IMR-90 (cell line): Measurements from ENCODE around the gene DAGLA. TPM values are rescaled to one million over a fixed set of nuclear protein-coding genes. Genes with fewer than 3 reads are reported as not detected.
A peak's percentile ranks its signal among the peaks of the same experiment; 100 is the strongest.

Experiments used
- ATAC-seq: fragments of 200-7000 bp; cut with Tn5 transposase; 2 replicates; pipeline ENCODE4 v1.9.1; 2020; ENCODE audit warnings: low read depth, mild to moderate bottlenecking, moderate library complexity
- BruUV-seq: library from RNA; stranded (reverse); fragments of 400-500 nt; replicated peaks from 2 replicates; lab custom pipeline; 2021; lab: Mats Ljungman, UMichigan
- CTCF ChIA-PET: fragments of 300-600 bp; formaldehyde crosslinking; extraction: SDS; loops from one replicate; lab custom pipeline; 2021; ENCODE audit warnings: antibody characterized with exemption; lab: Yijun Ruan, JAX
- POLR2A ChIA-PET: fragments of 300-600 bp; sonication (Branson Sonifier 250); formaldehyde crosslinking; loops from one replicate; lab custom pipeline; 2022; ENCODE audit warnings: antibody characterized with exemption; ENCODE audit not compliant: unreplicated experiment; lab: Charles Lee
- DNase-seq: peaks from one replicate; pipeline ENCODE4 v3.0.0; 2013
- H2AFZ ChIP-seq: replicated peaks from 2 replicates; pipeline ENCODE3; 2013; ENCODE audit warnings: low read length, mild to moderate bottlenecking; ENCODE audit not compliant: poor library complexity
- H2AK5ac ChIP-seq: 2 replicates; pipeline ENCODE4 v1.6.1; 2013; ENCODE audit warnings: low read depth, low read length, inconsistent platforms
- H2AK9ac ChIP-seq: replicated peaks from 2 replicates; pipeline ENCODE3; 2013; ENCODE audit warnings: mild to moderate bottlenecking, low read depth, low read length, moderate library complexity; ENCODE audit not compliant: poor library complexity
- H2BK120ac ChIP-seq: 2 replicates; pipeline ENCODE4 v1.6.1; 2013; ENCODE audit warnings: low read depth, low read length, inconsistent platforms
- H2BK15ac ChIP-seq: 3 replicates; pipeline ENCODE4 v1.6.1; 2013; ENCODE audit warnings: low read depth, low read length, inconsistent platforms
- H2BK20ac ChIP-seq: 2 replicates; pipeline ENCODE4 v1.6.1; 2013; ENCODE audit warnings: low read depth, mild to moderate bottlenecking, inconsistent platforms, low read length, moderate library complexity
- H2BK5ac ChIP-seq: 2 replicates; pipeline ENCODE4 v1.6.1; 2013; ENCODE audit warnings: mild to moderate bottlenecking, low read depth, low read length, inconsistent platforms; ENCODE audit not compliant: poor library complexity, severe bottlenecking
- H3K14ac ChIP-seq: replicated peaks from 2 replicates; pipeline ENCODE4 v1.6.1; 2013; ENCODE audit warnings: low read depth, low read length, inconsistent platforms
- H3K18ac ChIP-seq: 2 replicates; pipeline ENCODE4 v1.6.1; 2013; ENCODE audit warnings: low read depth, low read length, control low read depth
- H3K23ac ChIP-seq: 2 replicates; pipeline ENCODE4 v1.6.1; 2013; ENCODE audit warnings: low read depth, low read length, inconsistent platforms
- H3K27ac ChIP-seq: 2 replicates; pipeline ENCODE4 v1.5.1; 2013; ENCODE audit warnings: mild to moderate bottlenecking, control low read depth, low read length; ENCODE audit not compliant: insufficient read depth
- H3K27me3 ChIP-seq: 2 replicates; pipeline ENCODE4 v1.6.1; 2013; ENCODE audit warnings: low read length; ENCODE audit not compliant: control insufficient read depth, insufficient read depth
- H3K36me3 ChIP-seq: 2 replicates; pipeline ENCODE4 v1.6.1; 2013; ENCODE audit warnings: low read length, mixed read lengths; ENCODE audit not compliant: control insufficient read depth, insufficient read depth
- H3K4ac ChIP-seq: 2 replicates; pipeline ENCODE4 v1.6.1; 2013; ENCODE audit warnings: low read depth, low read length, inconsistent platforms
- H3K4me1 ChIP-seq: 2 replicates; pipeline ENCODE4 v1.6.1; 2013; ENCODE audit warnings: low read length, mixed read lengths; ENCODE audit not compliant: control insufficient read depth, insufficient read depth
- H3K4me2 ChIP-seq: 2 replicates; pipeline ENCODE4 v1.6.1; 2013; ENCODE audit warnings: low read depth, mild to moderate bottlenecking, control low read depth, low read length, moderate library complexity
- H3K4me3 ChIP-seq: 2 replicates; pipeline ENCODE4 v1.5.1; 2013; ENCODE audit warnings: low read depth, mild to moderate bottlenecking, control low read depth, low read length, moderate library complexity; ENCODE audit not compliant: insufficient read depth
- H3K56ac ChIP-seq: 2 replicates; pipeline ENCODE4 v1.6.1; 2013; ENCODE audit warnings: low read length, inconsistent platforms; ENCODE audit not compliant: insufficient read depth; ENCODE audit errors: extremely low read depth
- H3K79me1 ChIP-seq, 2 experiments: 2 replicates each; pipeline ENCODE4 v1.6.1; 2013; ENCODE audit warnings: low read length in 2 of 2, inconsistent platforms in 1 of 2, low read depth in 1 of 2
- H3K9ac ChIP-seq: 2 replicates; pipeline ENCODE4 v1.6.1; 2013; ENCODE audit warnings: low read depth, low read length, control low read depth
- H3K9me1 ChIP-seq: 2 replicates; pipeline ENCODE4 v1.6.1; 2013; ENCODE audit warnings: low read length, inconsistent platforms; ENCODE audit not compliant: insufficient read depth
- H3K9me3 ChIP-seq: 2 replicates; pipeline ENCODE4 v1.6.1; 2013; ENCODE audit warnings: low read length; ENCODE audit not compliant: control insufficient read depth, insufficient read depth
- H4K20me1 ChIP-seq: 2 replicates; pipeline ENCODE4 v1.6.1; 2013; ENCODE audit warnings: low read length, inconsistent platforms; ENCODE audit not compliant: insufficient read depth
- H4K5ac ChIP-seq: 2 replicates; pipeline ENCODE4 v1.6.1; 2013; ENCODE audit warnings: mild to moderate bottlenecking, low read depth, low read length, control low read depth
- H4K8ac ChIP-seq, 2 experiments: 2 replicates each; pipeline ENCODE4 v1.6.1; 2013; ENCODE audit warnings: low read depth in 2 of 2, low read length in 2 of 2, control low read depth in 1 of 2, inconsistent platforms in 1 of 2
- H4K91ac ChIP-seq: 2 replicates; pipeline ENCODE4 v1.6.1; 2013; ENCODE audit warnings: low read depth, low read length, inconsistent platforms; ENCODE audit not compliant: insufficient read depth
- CTCF ChIP-seq: conservative IDR thresholded peaks from 2 replicates; pipeline ENCODE4 v1.5.1; 2012; ENCODE audit warnings: mild to moderate bottlenecking, low read depth, low read length, improper control_type of control experiment
- MAFK ChIP-seq: IDR thresholded peaks from 2 replicates; pipeline ENCODE4 v1.6.1; 2012; ENCODE audit warnings: low read depth, low read length, improper control_type of control experiment
- RCOR1 ChIP-seq: IDR thresholded peaks from 2 replicates; pipeline ENCODE4 v1.6.1; 2012; ENCODE audit warnings: mild to moderate bottlenecking, low read length, improper control_type of control experiment; ENCODE audit not compliant: insufficient replicate concordance
- USF2 ChIP-seq: fragments of 150-350 bp; IDR thresholded peaks from 2 replicates; pipeline ENCODE4 v1.6.1; 2017; ENCODE audit warnings: mild to moderate bottlenecking, antibody characterized with exemption, low read length, low read depth
- WGBS, 2 experiments: methylation state at CpG; one replicate each; pipeline versions ENCODE4 v1.1.5 to v1.1.7; 2013; ENCODE audit warnings: missing lambda C conversion rate in 2 of 2; ENCODE audit not compliant: insufficient read length in 1 of 2; ENCODE audit errors: extremely low coverage in 2 of 2; 5-methylcytosine and 5-hydroxymethylcytosine counted together
- dilution Hi-C: fragments of 300-500 bp; cut with HindIII; formaldehyde crosslinking; loops from one replicate; pipeline ENCODE4 v1.14.3; 2018; ENCODE audit warnings: low sequenced_read_pairs; ENCODE audit not compliant: unreplicated experiment
- in situ Hi-C: fragments of 300-500 bp; cut with MboI; formaldehyde crosslinking; loops from 3 replicates; pipeline ENCODE4 v1.14.3; 2019; ENCODE audit warnings: low sequenced_read_pairs, inconsistent platforms, mixed read lengths
- intact Hi-C: fragments of 100-400 bp; cut with micrococcal nuclease; formaldehyde crosslinking; loops from 2 replicates; pipeline ENCODE4 v1.10.0; 2022
- polyA plus RNA-seq, 3 experiments: library from polyadenylated mRNA; depleted of rRNA; stranded (reverse); fragments of >200 nt; gene quantifications; 2 replicates each; pipeline ENCODE4 v1.2.3, GENCODE V29; 2012; ENCODE audit warnings: low replicate concordance in 1 of 3
- total RNA-seq: library from RNA; depleted of rRNA; stranded (reverse); fragments of >200 nt; gene quantifications from 2 replicates; pipeline ENCODE4 v1.2.3, GENCODE V29; 2012

Gene DAGLA
- total and polyA plus RNA-seq, 2 of the 4 experiments (the other 2 are of a cell fraction): 0.90 to 3.8 TPM

- POLR2A ChIA-PET: no interaction called here
- BruUV-seq: no TSS peak
Observed at GRCh38 chr11:61753672-61754071, 73.5 kb downstream of the DAGLA start.

More at GRCh38 chr11:61753672-61754071, 73.5 kb downstream of the DAGLA start:
- Histone ChIP-seq H3K79me1 (0 out of 4 replicates have a peak, but pooled peaks cover 0 to 3% of the 10 kb centered on the region in 2 experiments), H3K14ac (no peak overlapping the region), H4K91ac (peak overlapping the region; percentile 32; the same call in 1 of the 2 replicates), H4K20me1 (no peaks in the 10 kb centered on the region), H2AFZ (no peak overlapping the region), H2AK9ac (peak overlapping the region; percentile 89), H3K9ac (no peak overlapping the region), H2BK20ac (no peak overlapping the region), H2BK120ac (no peak overlapping the region), H3K9me3 (no peaks in the 10 kb centered on the region), H2BK15ac (no peak overlapping the region), H3K4me2 (no peak overlapping the region), H3K4me1 (peaks cover 15% of the 10 kb centered on the region), H3K27ac (no peak overlapping the region), H3K18ac (no peak overlapping the region), H4K8ac (peak overlapping the region in 1 of 2 experiments; percentile 29; a peak in 1 of 4 replicates), H3K9me1 (no peaks in the 10 kb centered on the region), H2BK5ac (no peak overlapping the region), H4K5ac (no peak overlapping the region), H2AK5ac (no peak overlapping the region), H3K4me3 (no peak overlapping the region), H3K4ac (no peak overlapping the region; the same call in 1 of the 2 replicates), H3K23ac (no peak overlapping the region), H3K56ac (no peak overlapping the region), H3K27me3 (peaks cover 3% of the 10 kb centered on the region; the same call in 1 of the 2 replicates), H3K36me3 (no peaks in the 10 kb centered on the region)
- intact Hi-C loops: no loop called here
- TF ChIP-seq RCOR1 (no peak), MAFK (no peak), CTCF (no peak), USF2 (no peak)
- no CpG with 5 or more reads among the region's 5 CpGs for WGBS, 2 experiments
- ATAC-seq (no peak), DNase-seq (no peak)
- dilution Hi-C loops: no loop called here
- CTCF ChIA-PET: no interaction called here
- in situ Hi-C loops: no loop called here
